Measurements from ENCODE around the gene PPP1R12A. TPM values are rescaled to one million over a fixed set of nuclear protein-coding genes. Genes with fewer than 3 reads are reported as not detected.

The PPP1R12A gene
- total RNA-seq, 1 donor from 2014 or later: 109 TPM

DNA sequence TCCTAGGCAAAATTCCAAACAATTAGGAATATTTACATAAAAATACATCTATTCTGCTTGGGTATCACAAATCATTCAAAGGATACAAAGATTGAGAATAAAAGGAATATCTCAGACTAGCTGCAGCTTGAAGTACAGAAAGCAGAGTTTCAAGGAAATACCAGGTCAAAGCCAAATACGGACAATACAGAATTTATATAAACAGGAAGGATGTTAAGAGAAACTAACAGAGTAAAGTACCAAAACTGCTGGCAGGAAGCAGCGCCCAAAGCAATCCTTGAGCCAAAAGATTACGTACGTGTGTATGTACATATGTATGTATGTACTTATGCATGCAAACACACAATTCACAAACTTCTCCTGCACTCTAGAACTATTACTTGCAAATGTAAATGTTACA lies 86.6 kb downstream of the PPP1R12A start:
- peaks cover 12% of the 10 kb centered on the region for H3K36me3 Mint-ChIP-seq (ENCODE audit: low read depth, unreplicated experiment)
- no peak overlapping the region for H3K4me3 Mint-ChIP-seq (ENCODE audit: unreplicated experiment)
- H3K4me1 Mint-ChIP-seq (ENCODE audit: unreplicated experiment): peaks cover 40% of the 10 kb centered on the region
- peaks cover 2% of the 10 kb centered on the region for H3K27me3 Mint-ChIP-seq (ENCODE audit: unreplicated experiment)
- TF ChIP-seq, protein P1, sequence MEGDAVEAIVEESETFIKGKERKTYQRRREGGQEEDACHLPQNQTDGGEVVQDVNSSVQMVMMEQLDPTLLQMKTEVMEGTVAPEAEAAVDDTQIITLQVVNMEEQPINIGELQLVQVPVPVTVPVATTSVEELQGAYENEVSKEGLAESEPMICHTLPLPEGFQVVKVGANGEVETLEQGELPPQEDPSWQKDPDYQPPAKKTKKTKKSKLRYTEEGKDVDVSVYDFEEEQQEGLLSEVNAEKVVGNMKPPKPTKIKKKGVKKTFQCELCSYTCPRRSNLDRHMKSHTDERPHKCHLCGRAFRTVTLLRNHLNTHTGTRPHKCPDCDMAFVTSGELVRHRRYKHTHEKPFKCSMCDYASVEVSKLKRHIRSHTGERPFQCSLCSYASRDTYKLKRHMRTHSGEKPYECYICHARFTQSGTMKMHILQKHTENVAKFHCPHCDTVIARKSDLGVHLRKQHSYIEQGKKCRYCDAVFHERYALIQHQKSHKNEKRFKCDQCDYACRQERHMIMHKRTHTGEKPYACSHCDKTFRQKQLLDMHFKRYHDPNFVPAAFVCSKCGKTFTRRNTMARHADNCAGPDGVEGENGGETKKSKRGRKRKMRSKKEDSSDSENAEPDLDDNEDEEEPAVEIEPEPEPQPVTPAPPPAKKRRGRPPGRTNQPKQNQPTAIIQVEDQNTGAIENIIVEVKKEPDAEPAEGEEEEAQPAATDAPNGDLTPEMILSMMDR (IDR thresholded peaks at IDR 0.05; ENCODE audit: unreplicated experiment): no peak
- DNase-seq (ENCODE audit: low spot score): no peak
- no peaks in the 10 kb centered on the region for H3K9me3 Mint-ChIP-seq (ENCODE audit: unreplicated experiment)
- peak overlapping the region; percentile 58 for H3K27ac Mint-ChIP-seq (ENCODE audit: unreplicated experiment)

DNA sequence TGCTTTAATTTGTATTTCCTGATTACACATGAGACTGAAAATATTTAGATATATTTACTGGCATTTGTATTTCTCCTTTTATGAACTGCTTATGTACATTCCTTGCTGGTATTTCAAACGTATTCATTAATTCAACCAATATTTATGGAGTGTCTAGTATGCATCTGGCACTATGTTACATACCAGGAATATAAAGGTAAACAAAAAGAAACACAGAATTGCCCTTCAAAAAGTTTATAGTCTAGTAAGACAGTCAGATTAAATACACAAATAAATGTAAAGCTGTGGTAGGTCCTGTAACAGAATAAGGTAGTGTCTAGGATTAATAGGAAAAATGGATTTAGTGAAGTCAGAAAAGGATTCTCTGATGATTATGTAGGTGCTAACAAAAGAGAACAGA lies 87.5 kb downstream of the PPP1R12A start:
- peak overlapping the region; percentile 67 for H3K27ac Mint-ChIP-seq (ENCODE audit: unreplicated experiment)
- H3K9me3 Mint-ChIP-seq (ENCODE audit: unreplicated experiment): no peaks in the 10 kb centered on the region
- DNase-seq (ENCODE audit: low spot score): no peak
- peaks cover 18% of the 10 kb centered on the region for H3K36me3 Mint-ChIP-seq (ENCODE audit: low read depth, unreplicated experiment)
- TF ChIP-seq, protein P1 (IDR thresholded peaks at IDR 0.05; ENCODE audit: unreplicated experiment): no peak
- H3K4me3 Mint-ChIP-seq (ENCODE audit: unreplicated experiment): no peak overlapping the region
- peaks cover 46% of the 10 kb centered on the region for H3K4me1 Mint-ChIP-seq (ENCODE audit: unreplicated experiment)
- peaks cover 2% of the 10 kb centered on the region for H3K27me3 Mint-ChIP-seq (ENCODE audit: unreplicated experiment)

DNA sequence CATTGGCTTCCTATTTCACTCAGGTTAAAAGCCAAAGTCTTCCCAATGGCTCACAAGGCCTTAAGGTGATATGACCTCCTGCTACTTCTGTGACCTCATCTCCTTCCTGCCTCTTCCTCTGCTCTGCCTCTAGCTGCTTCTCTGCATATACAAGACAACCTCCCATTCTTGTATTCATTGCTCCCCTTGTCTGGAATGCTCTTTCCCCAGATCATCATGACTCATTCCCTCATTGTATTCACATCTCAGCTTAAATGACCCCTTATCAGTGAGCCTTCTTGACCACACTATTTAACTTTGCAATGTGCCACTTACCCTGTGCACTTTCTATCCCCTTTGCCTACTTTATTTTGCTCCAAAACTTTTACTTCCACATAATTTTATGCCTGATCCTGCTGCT lies 90.2 kb downstream of the PPP1R12A start:
- H3K36me3 Mint-ChIP-seq (ENCODE audit: low read depth, unreplicated experiment): peaks cover 29% of the 10 kb centered on the region
- H3K27ac Mint-ChIP-seq (ENCODE audit: unreplicated experiment): peak overlapping the region; percentile 86
- TF ChIP-seq, protein P1 (IDR thresholded peaks at IDR 0.05; ENCODE audit: unreplicated experiment): no peak
- peaks cover 7% of the 10 kb centered on the region for H3K9me3 Mint-ChIP-seq (ENCODE audit: unreplicated experiment)
- H3K4me1 Mint-ChIP-seq (ENCODE audit: unreplicated experiment): peaks cover 63% of the 10 kb centered on the region
- H3K4me3 Mint-ChIP-seq (ENCODE audit: unreplicated experiment): peak overlapping the region; percentile 37
- H3K27me3 Mint-ChIP-seq (ENCODE audit: unreplicated experiment): peaks cover 5% of the 10 kb centered on the region
- no peak for DNase-seq (ENCODE audit: low spot score)

DNA sequence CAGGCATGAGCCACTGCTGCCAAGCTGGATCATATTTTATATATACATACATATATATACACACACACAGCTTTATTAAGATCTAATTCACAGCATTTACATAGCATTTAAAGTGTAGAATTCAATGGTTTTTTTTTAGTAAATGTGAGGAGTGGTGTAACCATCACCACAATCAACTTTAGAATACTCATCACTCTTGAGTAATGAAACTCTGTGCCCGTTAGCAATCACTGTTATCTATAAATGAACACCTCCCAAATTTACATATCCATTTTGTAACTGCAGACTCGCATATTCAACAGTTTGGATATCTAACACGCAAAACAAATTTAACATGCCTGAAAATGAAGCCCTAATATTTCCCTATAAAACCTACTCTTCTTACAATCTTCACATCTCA lies 90.9 kb downstream of the PPP1R12A start:
- peaks cover 5% of the 10 kb centered on the region for H3K27me3 Mint-ChIP-seq (ENCODE audit: unreplicated experiment)
- peaks cover 36% of the 10 kb centered on the region for H3K36me3 Mint-ChIP-seq (ENCODE audit: low read depth, unreplicated experiment)
- H3K4me1 Mint-ChIP-seq (ENCODE audit: unreplicated experiment): peaks cover 61% of the 10 kb centered on the region
- peaks cover 13% of the 10 kb centered on the region for H3K9me3 Mint-ChIP-seq (ENCODE audit: unreplicated experiment)
- H3K27ac Mint-ChIP-seq (ENCODE audit: unreplicated experiment): peak overlapping the region; percentile 86
- TF ChIP-seq, protein P1 (IDR thresholded peaks at IDR 0.05; ENCODE audit: unreplicated experiment): no peak
- no peak for DNase-seq (ENCODE audit: low spot score)
- H3K4me3 Mint-ChIP-seq (ENCODE audit: unreplicated experiment): no peak overlapping the region

DNA sequence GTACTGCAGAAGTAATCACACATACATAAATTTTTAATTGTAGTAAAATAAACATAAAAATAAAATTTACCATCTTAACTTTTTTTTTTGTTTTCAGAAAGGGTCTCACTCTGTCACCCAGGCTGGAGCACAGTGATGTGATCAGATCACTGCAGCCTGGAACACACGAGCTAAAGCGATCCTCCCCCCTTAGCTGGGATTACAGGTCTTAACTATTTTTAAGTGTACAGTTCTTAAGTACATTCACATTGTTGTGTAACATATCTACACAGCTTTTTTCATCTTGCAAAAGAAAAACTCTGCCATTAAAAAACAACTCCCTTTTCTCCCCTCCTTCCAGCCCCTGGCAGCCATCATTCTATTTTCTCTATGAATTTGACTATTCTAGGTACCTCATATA lies 92.3 kb downstream of the PPP1R12A start:
- TF ChIP-seq, protein P1 (IDR thresholded peaks at IDR 0.05; ENCODE audit: unreplicated experiment): no peak
- H3K9me3 Mint-ChIP-seq (ENCODE audit: unreplicated experiment): peaks cover 19% of the 10 kb centered on the region
- no peak overlapping the region for H3K27ac Mint-ChIP-seq (ENCODE audit: unreplicated experiment)
- no peak overlapping the region for H3K4me3 Mint-ChIP-seq (ENCODE audit: unreplicated experiment)
- DNase-seq (ENCODE audit: low spot score): no peak
- peaks cover 53% of the 10 kb centered on the region for H3K4me1 Mint-ChIP-seq (ENCODE audit: unreplicated experiment)
- peaks cover 48% of the 10 kb centered on the region for H3K36me3 Mint-ChIP-seq (ENCODE audit: low read depth, unreplicated experiment)
- H3K27me3 Mint-ChIP-seq (ENCODE audit: unreplicated experiment): peaks cover 5% of the 10 kb centered on the region
